Uterus (tissue), 2 donors: Measurements from ENCODE around the gene TRMT44.

Experiments
- POLR2A ChIP-seq, 2 donors: fragments of 450-650 bp; IDR thresholded peaks; one replicate each; pipeline ENCODE4 v1.6.1; 2016; ENCODE audit warnings: antibody characterized with exemption in 2 of 2, mild to moderate bottlenecking in 1 of 2, moderate library complexity in 1 of 2
- TF ChIP-seq, protein P1 (sequence below), 4 experiments: fragments of 200-600 bp in 2 of 4; fragments of 450-650 bp in 2 of 4; sonication (generic) in 2 of 4; IDR thresholded peaks; one replicate each; pipeline ENCODE4 v1.5.1; 2016 to 2019; ENCODE audit warnings: antibody characterized with exemption in 4 of 4, mild to moderate bottlenecking in 2 of 4, moderate library complexity in 1 of 4

DNA sequence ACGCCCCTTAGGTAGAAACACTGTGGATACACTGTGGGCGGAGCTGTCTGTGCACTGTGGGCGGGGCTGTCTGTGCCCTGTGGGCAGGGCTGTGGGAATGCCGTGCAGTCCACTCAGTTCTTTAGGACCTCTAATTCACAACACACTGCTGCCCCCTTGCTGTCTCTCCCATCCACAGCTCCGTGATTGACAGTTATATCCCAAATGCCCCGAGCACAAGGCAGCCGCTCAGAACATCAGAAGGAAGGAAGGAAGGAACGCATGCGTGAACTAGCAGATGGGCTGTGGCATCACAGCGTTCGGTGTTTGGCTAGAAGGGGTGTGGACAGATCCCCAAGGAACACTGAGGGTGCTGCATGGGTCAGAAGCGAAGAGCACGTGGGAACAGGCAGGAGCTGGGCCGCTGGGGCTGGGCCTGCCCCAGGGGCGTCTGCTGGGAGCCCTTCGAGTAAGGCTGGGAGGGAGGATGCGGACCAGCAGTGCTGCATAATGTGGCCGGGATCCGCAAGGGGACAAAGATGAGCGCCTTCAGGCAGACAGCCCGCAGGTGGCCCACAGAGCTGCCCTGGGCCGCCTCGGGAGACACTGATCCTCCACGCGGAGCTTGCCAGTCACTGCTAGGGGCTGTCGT lies 29.8 kb upstream of the TRMT44 start:
- TF ChIP-seq, protein P1, sequence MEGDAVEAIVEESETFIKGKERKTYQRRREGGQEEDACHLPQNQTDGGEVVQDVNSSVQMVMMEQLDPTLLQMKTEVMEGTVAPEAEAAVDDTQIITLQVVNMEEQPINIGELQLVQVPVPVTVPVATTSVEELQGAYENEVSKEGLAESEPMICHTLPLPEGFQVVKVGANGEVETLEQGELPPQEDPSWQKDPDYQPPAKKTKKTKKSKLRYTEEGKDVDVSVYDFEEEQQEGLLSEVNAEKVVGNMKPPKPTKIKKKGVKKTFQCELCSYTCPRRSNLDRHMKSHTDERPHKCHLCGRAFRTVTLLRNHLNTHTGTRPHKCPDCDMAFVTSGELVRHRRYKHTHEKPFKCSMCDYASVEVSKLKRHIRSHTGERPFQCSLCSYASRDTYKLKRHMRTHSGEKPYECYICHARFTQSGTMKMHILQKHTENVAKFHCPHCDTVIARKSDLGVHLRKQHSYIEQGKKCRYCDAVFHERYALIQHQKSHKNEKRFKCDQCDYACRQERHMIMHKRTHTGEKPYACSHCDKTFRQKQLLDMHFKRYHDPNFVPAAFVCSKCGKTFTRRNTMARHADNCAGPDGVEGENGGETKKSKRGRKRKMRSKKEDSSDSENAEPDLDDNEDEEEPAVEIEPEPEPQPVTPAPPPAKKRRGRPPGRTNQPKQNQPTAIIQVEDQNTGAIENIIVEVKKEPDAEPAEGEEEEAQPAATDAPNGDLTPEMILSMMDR (IDR thresholded peaks at IDR 0.05) = peak; percentile 5 to 42 (median 30)
- TF ChIP-seq POLR2A (IDR thresholded peaks at IDR 0.05) = no peak
